Stimulated activated CD4-positive, alpha-beta T cell treated with anti-CD3 and anti-CD28 coated beads, TNF-alpha, amount 100 ng/mL, for 48 hours (primary cell): Measurements from ENCODE around the gene C10orf67.
"Not testable (repeated sequence)": the region's sequence is repeated elsewhere in the genome, so short reads cannot be mapped to it uniquely, and the experiment has no call there.

Experiments
- DNase-seq, 3 donors: peaks; one replicate each; pipeline ENCODE4 v3.0.0-alpha.2; 2020; ENCODE audit warnings: low read depth in 3 of 3

Gene C10orf67

DNA sequence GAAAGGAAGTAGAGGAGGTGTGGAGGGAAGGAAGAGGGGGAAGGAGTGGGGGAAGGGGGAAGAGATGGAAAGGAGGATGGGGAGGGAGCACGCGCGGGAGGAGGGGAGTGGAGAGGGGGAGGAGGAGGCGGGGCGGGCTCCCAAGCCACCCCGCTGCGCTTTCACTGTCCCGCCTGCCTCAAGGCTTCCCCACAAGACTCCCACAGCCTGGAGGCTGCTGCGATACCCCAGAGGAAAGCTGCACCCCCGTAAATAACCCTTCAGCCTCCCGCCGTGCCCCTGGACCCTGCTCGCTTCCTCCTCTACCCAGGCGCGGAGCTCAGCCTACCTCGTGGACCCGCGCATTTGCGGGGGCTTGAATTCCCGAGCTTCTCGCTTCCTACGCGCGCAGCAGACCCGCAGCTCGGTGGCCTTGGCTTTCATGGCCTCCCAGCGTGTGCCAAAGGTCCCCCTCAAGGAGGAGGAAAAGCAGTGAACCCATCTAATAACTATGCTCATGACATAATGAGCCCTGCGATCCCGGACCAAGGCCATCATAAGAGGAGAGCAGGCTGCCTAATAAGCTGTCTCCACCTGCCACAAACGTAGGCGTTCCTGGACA is at the start of gene C10orf67:
Gene C10orf67 (minus strand): TSS at position 557 of the 601 bp plus-strand sequence. CDS start 23 bp downstream, at position 534.
- no peak for DNase-seq

DNA sequence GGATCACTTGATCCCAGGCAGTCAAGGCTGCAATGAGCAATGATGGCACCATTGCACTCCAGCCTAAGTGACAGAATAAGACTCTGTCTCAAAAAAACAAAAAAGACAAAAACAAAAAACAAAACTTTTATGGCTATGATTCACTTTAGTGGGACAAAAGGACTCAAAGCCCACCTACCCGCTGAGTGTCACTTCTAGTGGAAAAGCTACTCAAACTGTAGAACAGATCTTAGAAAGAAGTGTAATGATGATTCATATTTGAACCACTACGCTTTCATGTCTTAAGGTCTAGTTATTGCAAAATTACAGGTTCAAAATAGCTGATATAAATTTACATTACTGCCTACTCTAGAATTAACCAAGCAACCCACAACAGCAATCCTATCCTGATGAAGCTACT is 47.2 kb upstream of the C10orf67 start:
- DNase-seq = peak in 2 of 3 donors; percentile 12 to 18

DNA sequence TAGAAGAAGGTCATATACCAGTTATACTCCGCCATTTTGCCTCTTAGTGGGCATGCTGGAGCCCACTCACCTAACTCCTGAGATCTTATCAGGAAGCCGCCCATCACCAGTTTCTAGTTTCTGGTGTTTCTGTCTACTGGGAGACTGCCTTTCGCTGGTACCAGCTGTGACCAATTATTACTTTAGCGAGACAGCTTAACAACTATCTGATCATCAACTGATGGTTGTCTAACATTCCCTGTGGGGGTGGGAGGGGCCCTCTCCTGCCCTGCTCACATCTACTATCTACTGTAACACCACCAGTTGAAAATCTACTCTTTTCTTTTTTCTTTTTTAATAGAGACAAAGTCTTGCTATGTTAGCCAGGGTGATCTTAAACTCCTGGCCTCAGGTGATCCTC is 46.2 kb upstream of the C10orf67 start:
- DNase-seq = no peak

DNA sequence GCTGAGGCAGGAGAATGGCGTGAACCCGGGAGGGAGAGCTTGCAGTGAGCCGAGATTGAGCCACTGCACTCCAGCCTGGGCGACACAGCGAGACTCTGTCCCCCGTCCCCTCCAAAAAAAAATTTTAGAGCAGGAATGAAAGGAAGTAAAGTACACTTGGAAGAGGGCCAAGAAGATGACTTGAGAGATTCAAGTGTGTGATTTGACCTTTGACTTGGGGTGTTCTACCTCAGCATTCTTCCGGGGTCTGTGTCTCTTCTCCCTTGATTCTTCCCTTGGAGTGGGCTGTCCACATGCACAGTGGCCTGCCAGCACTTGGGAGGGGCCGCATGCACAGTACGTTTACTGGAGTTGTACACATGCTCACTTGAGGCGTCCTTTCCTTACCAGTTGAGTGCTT is 45.8 kb upstream of the C10orf67 start:
- DNase-seq = not testable (repeated sequence)

DNA sequence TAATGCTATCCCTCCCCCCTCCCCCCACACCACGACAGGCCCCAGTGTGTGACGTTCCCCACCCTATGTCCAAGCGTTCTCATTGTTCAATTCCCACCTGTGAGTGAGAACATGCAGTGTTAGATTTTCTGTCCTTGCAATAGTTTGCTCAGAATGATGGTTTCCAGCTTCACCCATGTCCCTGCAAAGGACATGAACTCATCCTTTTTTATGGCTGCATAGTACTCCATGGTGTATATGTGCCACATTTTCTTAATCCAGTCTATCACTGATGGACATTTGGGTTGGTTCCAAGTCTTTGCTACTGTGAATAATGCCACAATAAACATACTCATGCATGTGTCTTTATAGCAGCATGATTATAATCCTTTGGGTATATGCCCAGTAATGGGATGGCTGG is 42.9 kb upstream of the C10orf67 start:
- DNase-seq = not testable (repeated sequence)

DNA sequence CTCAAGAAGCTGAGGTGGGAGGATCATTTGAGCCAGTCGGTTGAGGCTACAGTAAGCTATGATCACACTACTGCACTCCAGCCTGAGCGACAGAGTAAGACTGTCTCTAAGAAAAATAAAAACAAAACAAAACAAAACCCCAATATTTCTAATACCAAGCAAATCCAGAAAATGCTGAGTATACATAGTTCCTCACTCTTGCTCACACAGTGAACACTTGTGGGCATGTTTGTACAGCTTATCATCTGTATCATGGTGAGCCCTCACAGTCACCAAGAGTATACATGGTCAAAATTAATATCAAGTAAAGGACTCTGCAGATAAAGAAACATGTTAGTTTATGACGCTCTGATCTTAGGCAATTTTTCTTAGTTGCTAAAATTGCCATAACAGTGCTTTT is 41.5 kb upstream of the C10orf67 start:
- no peak for DNase-seq

DNA sequence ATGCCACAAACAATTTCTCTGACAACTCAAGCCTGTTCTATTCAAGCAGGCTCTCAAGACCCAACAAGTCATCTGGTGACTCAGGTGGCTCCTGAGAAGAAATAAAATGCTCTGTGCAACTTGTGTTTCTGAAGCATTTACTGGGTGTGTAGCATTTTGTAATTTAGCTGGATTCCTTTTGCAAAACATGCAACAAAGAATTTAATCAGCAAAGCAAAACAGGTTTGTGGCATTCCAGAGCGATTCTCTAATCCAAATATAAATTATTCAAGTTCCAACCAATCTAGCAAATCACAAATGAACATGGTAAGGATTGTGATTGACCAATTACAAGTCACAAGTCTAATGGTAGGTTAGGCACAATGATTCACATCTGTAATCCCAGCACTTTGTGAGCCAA is 39.8 kb upstream of the C10orf67 start:
- DNase-seq = no peak

DNA sequence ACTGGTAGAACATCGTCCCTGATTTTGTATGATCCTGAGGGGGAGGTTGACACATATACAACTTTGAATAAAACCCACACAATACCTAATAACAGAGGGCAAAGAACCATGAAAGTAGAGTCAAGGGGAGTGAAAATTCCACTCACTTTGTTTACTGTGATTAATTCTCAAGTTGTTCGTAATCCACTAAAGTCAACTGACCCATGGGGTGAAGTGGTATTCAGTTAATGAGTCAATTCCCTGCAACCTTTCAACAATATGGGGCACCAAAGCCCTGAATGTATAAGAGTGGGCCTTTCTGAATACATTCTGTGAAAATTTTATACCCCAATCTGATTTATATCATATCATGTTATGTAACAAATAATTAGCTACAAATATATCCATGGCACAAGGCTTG is 39.0 kb upstream of the C10orf67 start:
- no peak for DNase-seq

DNA sequence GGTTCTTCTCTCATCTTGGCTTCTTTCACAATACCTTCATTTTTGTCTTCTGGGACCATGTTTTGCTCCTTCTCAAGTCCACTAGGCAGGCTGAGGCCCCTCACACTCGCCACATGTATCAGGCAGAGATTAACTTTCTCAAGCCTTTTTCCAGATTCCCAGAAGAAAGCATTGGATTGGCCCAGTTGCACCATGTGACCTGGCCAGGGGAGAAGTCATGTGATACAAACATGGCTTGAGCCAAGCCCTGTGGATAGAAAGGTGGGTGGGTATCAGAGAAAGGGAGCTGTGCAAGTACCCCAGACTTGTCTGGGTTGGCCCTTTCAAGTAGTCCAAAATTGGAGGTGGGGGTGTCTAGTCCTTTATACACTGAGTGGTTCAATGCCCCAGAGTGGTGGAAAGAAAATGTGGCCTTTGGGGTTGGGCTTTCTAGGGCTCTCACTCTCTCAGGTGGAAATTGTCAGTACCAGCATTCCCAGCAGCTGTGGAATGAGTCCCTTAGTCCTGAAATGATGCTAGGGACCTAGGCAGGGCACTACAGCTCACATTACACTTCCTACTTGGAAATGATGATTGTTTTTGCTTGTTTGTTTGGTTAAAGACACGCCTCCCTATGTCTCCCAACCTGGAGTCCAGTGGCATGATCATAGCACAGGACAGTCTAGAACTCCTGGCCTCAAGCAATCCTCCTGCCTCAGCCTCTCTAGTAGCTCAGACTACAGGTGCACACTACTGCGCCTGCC is 36.9 kb upstream of the C10orf67 start:
- no peak for DNase-seq

DNA sequence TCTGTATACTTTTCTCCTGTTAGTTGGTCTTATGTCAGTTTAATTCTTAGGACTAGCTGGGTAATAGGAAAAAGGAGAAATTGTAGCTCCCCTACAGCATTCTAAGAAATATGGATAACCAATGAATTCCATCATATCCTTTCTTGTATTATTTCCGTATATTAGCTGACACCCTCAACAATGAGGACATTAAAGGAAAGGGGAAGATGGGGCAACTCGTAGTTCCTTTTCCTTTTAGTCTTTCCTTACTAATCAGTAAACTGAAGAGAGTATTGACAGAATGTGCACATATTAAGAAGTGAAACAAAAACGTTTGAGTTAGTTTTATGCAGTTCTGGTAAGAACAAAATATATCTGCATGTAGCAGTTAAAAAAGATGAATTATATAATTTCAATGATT is 35.1 kb upstream of the C10orf67 start:
- no peak for DNase-seq

DNA sequence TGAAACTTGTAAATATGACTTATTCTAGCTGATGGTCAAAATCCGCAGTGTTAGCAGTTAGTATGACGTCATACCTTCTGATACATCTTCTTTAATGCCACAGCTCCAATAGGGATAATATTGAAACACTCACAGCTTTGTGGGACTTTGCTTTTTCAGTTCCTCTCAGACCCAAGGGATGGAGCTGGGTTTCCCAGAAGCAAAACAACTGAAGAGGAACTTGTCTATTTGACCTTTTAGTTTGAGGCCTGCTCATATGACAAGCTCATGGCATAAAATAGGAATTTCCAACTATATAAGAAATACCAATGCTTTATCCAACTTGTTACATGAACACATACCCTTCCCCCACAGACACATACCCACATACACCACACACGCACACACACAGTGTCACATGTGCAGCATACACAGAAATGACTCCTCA is 31.6 kb upstream of the C10orf67 start:
- DNase-seq = no peak

DNA sequence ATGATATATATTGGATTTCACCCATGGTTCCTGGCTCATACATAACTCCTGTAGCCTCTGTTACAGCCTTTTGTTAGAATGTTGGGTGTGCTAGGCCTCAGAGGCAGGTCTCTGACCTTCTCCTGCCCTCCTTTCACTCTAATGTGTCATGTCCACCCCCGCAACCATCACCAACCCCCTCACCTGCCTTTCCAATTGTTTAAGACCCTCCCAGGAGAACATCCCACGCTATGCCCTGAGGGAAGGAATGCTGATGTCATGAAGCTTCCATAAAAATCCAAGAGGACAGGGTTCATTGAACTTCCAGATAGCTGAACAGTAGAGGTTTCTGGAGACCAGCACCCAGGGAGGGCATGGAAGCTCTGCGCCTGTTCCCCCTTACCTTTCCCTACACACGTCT is 30.8 kb upstream of the C10orf67 start:
- no peak for DNase-seq

DNA sequence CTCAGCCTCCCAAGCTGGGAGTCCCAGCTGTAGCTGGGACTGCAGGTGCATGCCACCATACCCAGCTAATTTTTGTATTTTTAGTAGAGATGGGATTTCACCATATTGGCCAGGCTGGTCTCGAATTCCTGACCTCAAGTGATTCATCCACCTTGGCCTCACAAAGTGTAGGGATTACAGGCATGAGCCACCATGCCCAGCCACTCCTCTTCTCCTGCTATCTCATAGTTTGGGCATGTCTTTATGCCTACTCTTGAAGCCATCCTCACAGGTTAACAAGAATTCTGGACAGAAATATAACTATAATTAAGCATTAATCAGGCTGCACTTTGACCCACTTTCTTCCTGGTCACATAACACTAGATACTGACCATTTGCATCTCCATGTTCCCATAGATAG is 28.6 kb upstream of the C10orf67 start:
- DNase-seq = no peak

DNA sequence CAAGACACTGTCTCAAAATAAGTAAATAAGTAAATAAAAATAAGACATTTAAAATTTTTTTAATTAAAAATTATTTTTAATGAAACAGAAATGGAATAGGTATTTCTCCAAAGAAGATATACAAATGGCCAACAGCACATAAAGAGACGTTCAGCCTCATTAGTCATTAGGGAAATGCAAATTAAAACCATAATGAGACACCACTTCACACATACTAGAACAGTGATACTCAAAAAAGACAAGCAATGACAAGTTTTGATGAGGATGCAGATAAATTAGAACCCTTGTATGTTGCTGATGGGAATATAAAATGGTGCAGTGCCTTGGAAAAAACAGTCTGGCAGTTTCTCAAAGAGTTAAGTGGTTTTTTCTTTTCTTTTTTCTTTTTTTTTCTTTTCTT is 26.5 kb upstream of the C10orf67 start:
- no peak for DNase-seq

DNA sequence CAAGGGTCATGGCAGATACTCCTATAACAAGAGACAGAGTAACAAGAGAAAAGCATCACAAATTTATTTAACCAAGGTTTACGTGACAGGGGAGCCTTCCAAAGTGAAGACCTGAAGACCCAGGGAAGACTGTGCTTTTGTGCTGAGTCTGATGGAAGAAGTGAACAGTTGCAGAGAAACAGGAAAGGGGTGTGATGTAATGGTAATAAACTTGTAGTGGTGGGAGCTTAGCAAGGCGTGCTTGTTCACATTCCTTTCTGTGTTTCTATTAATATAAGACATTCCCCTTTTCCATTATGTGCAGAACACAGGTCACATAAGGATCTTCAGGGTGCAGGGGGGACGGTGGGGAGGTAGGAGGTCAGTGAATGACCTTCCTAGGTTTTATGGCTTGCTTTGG is 25.5 kb upstream of the C10orf67 start:
- no peak for DNase-seq

DNA sequence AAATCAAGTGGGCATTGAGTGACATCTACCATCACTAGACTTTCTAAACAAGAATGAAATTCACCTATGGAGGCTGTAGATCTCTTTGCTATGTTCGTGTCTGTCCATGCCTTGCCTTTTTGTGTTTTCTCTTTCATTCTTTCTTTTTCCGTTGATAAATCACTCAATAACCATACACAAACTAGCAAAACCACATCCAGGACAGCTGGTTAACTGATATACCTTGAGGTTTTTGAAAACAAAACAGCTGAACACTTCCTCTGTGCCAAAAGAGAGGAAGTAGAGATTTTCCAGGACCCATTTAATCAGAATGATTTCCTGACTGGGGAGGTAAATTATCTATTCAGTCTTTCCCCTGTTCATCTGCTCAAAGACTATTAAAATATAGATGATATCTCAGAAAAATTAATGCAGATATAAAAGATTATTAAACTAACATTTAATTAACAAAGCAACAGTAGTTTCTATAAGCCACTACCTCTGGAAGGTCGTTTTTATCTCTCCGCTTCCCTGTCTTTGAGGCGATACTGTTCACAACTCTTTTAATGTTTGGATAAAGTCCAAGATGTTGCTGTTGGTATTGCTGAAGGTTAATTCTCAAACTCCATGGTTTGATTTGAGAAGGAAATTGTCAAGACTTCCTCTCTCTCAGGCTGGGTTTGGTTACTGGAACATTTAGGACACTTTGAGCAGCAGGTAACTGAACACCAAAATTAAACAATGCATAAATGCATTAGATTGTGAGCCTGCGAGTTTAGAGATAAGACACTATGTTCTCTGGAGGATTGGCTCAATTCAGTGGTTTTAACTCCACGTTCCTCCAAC is 24.4 kb upstream of the C10orf67 start:
- no peak for DNase-seq

DNA sequence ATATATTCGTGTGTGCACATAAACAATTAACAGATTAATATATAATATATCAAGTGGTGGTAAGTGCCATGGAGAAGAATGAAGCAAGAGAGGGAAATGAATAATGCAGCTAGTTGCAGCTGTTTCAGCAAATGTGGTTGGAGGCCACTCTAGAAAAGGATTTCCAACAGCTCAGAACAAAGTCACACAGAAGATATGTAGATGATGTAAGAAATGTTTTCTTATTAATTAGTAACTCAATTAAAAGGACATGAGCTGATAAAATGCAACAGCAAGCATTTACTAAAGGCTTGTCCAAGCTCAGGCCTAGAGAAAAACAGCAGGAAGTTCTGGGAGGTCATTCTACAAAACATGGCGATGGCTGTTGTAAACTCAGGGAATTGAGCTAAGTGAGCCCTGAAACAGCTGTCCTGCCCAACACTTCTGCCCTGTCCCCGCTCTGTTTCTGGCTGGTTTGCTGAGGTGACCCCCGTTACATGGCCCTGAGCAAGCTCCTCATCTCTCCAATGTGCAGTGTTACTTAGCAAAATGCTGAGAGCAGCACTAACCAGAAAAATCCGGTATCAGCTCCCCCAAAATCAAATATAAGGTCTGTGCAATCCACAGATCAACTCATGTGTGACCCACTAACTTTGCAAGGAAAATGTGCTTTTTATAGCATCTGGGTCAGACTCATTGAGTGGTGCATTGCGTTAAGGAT is 23.4 kb upstream of the C10orf67 start:
- no peak for DNase-seq

DNA sequence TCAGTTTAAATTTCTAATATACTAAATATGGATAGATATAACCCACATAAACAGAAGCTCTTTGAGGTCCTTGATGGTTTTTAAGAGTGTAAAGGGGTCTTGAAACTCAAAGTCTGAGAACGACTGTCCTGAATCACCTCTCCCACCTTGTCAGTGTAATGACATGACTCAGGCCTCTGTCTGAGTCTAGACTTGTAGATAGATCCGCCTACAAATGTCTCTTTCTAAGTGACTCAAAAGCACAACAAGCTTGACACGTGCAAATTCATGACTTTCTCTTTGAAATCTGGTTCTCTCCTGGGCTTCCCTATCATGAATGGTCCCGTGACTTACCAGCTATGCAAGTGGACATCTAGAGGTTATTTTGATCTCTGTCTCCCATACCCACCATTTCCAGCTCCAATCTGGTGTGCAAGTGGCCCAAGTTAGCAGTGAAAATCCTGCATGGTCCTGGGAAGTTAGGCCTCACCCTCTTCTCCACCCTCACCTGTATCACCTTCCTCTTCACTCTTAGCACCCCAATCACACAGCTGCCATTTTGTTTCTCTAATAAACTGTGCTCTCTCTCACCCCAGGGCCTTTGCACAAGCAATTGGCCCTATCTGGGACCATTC is 20.9 kb upstream of the C10orf67 start:
- not testable (repeated sequence) for DNase-seq

DNA sequence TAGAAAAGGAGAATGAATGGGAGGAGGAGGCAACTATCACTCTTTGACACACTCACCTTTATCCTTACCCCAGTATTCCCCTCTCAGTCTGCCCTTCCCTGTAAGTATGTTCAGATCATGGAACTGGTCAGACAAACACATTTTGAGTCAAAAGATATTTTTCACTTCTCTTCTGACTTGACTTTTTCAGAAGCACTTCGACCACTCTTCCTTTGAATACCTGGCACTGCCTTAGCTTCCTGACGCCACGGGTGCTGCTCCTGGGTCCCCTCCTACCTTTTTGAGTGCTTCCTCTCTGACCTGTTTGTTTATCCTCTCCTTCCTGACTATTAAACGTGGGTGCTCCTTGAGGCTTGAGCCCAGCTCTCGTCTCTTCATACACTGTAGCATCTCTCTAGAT is 19.8 kb upstream of the C10orf67 start:
- DNase-seq = no peak

DNA sequence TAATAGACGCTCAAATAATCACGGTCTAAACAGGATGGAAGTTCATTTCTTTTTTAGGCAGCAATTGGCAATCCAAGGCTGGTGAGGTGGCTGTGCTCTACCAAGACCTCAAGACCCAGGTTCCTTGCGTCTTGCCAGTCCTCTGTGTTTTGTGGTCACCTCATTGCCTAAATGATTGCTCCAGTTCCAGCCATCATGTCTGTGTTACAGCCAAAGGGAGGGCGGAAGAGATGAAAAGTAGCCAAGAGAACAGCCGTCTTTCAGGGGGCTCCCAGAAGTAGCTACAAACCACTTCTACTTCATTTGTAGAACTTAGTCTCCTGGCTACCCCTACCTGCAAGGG is 19.2 kb upstream of the C10orf67 start:
- no peak for DNase-seq

DNA sequence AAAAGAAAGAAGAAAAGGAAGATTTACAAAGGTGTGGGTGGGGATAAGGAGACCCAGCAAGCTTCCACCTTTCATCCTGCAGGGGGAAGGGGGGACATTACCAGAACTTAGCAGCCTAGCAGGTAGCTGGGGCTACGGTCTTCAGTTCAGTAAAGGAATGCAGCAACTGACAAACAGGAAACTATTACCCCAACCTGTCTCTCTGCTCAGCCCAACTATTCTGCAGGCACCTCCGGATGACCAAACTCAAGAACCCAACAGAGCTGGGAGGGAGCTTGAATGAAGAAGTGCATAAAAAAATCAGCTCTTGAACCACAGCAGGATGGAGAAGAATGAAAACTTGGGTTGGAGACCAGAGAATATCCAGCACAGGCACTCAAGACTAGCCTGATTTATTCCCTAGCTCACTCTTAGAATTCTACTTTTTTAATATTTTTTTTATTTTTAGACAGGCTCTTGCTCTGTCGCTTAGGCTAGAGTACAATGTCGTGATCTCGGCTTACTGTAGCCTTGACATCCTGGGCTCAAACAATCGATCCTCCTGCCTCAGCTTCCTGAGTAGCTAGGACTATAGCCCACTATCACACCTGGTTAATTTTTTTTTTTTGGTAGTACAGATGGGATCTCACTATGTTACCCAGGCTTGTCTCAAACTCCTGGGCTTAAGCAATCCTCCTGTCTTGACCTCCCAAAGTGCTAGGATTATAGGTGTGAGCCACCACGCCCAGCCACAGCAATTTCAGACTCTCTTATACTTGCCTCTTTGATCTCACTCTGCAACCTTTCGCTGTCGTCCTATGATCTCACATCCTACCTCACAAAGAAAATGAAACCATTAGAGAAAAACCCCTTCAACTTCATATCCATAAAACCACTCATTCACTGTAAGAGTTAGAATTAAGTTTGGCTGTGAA is 18.5 kb upstream of the C10orf67 start:
- no peak for DNase-seq
